Measurements from ENCODE around the gene SDC3. TPM values are rescaled to one million over a fixed set of nuclear protein-coding genes. Genes with fewer than 3 reads are reported as not detected.

The SDC3 gene
- total RNA-seq, 1 experiment from 2014 or later, result 33.7 TPM

DNA sequence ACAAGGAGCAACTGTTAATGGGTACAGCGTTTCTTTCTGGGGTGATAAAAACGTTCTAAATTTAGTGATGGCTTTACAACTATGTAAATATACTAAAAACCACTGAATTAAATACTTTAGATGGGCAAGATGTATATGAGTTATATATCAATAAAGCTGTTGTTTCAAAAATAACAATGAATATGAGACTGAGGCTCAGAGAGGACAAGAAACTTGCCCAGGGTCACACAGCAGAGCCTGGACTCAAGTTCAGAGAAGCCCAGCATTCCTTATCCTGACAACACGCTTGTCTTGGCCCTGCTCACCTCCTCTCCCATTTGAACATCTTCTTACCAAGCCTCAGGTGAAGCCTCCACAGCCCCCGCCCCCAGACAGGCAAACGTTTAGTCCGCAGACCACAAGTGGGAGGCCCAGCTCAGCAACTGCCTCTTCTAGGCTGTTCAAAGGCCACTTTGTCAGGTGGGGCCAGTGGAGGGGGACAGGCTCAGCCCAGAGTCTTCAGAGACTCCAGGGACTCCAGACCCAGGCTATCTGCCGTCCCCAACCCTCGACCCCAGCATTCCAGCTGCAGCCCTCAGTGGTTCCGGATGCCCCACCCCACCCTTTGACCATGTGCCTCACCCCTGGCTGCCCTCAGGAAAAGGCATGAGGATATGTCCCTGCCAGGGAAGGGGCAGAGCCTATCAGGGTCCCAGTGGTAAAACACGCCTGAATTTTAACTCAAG is 17.9 kb downstream of the SDC3 start:
- H2AFZ ChIP-seq, result no peak overlapping the region
- H3K79me2 ChIP-seq (ENCODE audit: low read depth), result no peaks in the 10 kb centered on the region
- no peaks in the 10 kb centered on the region for H3K9me2 ChIP-seq (ENCODE audit: insufficient read depth)
- no peak overlapping the region for H3K4me2 ChIP-seq
- no peaks in the 10 kb centered on the region for H3K9me3 ChIP-seq (ENCODE audit: insufficient read depth, low read depth)
- BruUV-seq (replicated peaks), result no TSS peak
- H3F3A ChIP-seq (ENCODE audit: insufficient read depth, low read depth), result no peaks in the 10 kb centered on the region
- H3K27ac ChIP-seq, result no peak overlapping the region
- no peaks in the 10 kb centered on the region for H4K20me1 ChIP-seq (ENCODE audit: insufficient read depth)
- no peaks in the 10 kb centered on the region for H3K27me3 ChIP-seq (ENCODE audit: insufficient read depth, low read depth)
- no peaks in the 10 kb centered on the region for H3K4me1 ChIP-seq (replicated peaks; ENCODE audit: insufficient read depth)
- intact Hi-C loops (cut with micrococcal nuclease; ENCODE audit: unreplicated experiment), result no loop called here
- POLR2A ChIA-PET (ENCODE audit: unreplicated experiment), result no interaction called here
- no peak for DNase-seq
- no peak for TF ChIP-seq CTCF (conservative IDR thresholded peaks at IDR 0.05)
- no peak overlapping the region for H3K4me3 ChIP-seq
- H3K36me3 ChIP-seq (ENCODE audit: low read depth), result no peaks in the 10 kb centered on the region
- CTCF ChIA-PET, result no interaction called here

DNA sequence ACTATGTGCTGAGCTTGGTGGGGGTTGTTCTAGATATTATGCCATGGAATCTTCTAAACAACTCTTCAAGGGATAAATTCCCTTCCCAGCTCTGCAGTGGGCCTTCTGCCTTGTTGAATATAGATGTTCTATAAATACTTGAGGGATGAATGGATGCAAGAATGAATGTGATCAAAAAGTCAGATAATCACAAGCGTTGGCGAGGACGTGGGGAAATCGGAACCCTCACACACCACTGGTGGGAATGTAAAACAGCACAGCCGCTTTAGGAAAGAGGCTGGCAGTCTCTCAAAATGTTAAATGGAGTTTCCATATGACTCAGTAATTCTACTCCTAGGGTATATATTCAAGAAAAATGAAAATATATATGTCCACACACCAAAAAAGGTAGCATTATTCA is 19.0 kb downstream of the SDC3 start:
- TF ChIP-seq CTCF (conservative IDR thresholded peaks at IDR 0.05) (no peak), EZH2 (IDR thresholded peaks at IDR 0.05; ENCODE audit: low read depth) (no peak)
- Histone ChIP-seq H3F3A (ENCODE audit: insufficient read depth, low read depth) (no peaks in the 10 kb centered on the region), H3K27me3 (ENCODE audit: insufficient read depth, low read depth) (no peaks in the 10 kb centered on the region), H3K9me2 (ENCODE audit: insufficient read depth) (no peaks in the 10 kb centered on the region), H3K4me1 (replicated peaks; ENCODE audit: insufficient read depth) (no peaks in the 10 kb centered on the region), H3K36me3 (ENCODE audit: low read depth) (no peaks in the 10 kb centered on the region), H3K27ac (no peak overlapping the region), H3K4me2 (no peak overlapping the region), H3K79me2 (ENCODE audit: low read depth) (no peaks in the 10 kb centered on the region), H3K9me3 (ENCODE audit: insufficient read depth, low read depth) (no peaks in the 10 kb centered on the region), H4K20me1 (ENCODE audit: insufficient read depth) (no peaks in the 10 kb centered on the region), H3K4me3 (no peak overlapping the region), H2AFZ (no peak overlapping the region)
- CTCF ChIA-PET, result no interaction called here
- DNase-seq, result no peak
- intact Hi-C loops (cut with micrococcal nuclease; ENCODE audit: unreplicated experiment), result no loop called here
- POLR2A ChIA-PET (ENCODE audit: unreplicated experiment), result no interaction called here
- no TSS peak for BruUV-seq (replicated peaks)

- no peaks in the 10 kb centered on the region for H3K4me1 ChIP-seq (replicated peaks; ENCODE audit: insufficient read depth)
- no peak overlapping the region for H3K4me2 ChIP-seq
- no peaks in the 10 kb centered on the region for H3K36me3 ChIP-seq (ENCODE audit: low read depth)
- TF ChIP-seq EZH2 (IDR thresholded peaks at IDR 0.05; ENCODE audit: low read depth) (no peak), CTCF (conservative IDR thresholded peaks at IDR 0.05) (no peak)
- no peak overlapping the region for H3K27ac ChIP-seq
- H3K9me3 ChIP-seq (ENCODE audit: insufficient read depth, low read depth), result no peaks in the 10 kb centered on the region
- no peaks in the 10 kb centered on the region for H4K20me1 ChIP-seq (ENCODE audit: insufficient read depth)
- no peak overlapping the region for H3K4me3 ChIP-seq
- CTCF ChIA-PET, result no interaction called here
- no peak for DNase-seq
- intact Hi-C loops (cut with micrococcal nuclease; ENCODE audit: unreplicated experiment), result no loop called here
- H3F3A ChIP-seq (ENCODE audit: insufficient read depth, low read depth), result no peaks in the 10 kb centered on the region
- POLR2A ChIA-PET (ENCODE audit: unreplicated experiment), result no interaction called here
- H3K9me2 ChIP-seq (ENCODE audit: insufficient read depth), result no peaks in the 10 kb centered on the region
- no peaks in the 10 kb centered on the region for H3K79me2 ChIP-seq (ENCODE audit: low read depth)
- H3K27me3 ChIP-seq (ENCODE audit: insufficient read depth, low read depth), result no peaks in the 10 kb centered on the region
- BruUV-seq (replicated peaks), result no TSS peak
- no peak overlapping the region for H2AFZ ChIP-seq
These were observed 19.6 kb downstream of the SDC3 start for GRCh38 chr1:30888975-30889374.

All from PC-9 (cell line).